ENCODE data around the gene LMF1.

LMF1 gene

DNA sequence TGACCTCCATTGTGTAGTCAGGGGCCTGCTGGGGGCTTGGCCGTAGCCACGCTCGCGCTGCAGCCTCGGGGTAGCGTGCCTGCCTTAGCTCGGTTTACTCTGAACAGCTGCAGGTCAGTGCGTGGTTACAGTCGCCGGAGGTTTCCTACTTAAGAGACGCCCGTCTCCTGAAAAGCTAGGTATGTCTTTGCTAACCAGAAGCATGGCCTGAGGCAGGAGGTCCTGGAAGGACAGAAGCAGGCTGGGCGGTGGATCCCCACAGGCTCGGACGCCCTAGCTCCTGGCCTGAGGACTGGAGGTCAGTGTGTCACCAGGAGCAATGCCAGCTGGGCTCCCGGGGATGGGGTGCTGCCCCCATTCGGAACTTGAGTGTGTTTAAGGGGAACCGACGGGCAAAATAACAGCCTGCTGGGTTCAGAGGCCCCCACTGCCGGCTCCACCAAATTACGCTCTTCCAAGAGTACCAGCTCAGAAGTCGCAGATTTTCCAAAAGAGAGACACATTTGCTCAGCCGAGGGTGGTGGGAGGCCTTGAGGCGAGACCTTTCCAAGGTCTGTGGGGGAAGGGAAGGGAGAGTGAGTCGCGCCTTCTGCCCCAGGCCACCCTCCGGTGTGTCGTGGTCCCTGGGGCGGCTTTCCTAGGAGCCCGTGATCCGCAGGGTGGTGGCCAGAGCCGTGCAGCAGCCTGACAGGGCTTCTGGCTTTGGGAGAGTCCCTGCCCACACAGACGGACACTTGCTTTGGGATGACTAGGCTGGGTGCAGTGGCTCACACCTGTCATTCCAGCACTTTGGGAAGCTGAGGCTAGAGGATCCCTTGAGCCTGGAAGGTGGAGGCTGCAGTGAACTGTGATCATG, 166.4 kb downstream of the LMF1 start:
- ATAC-seq (ENCODE audit: low read depth) = no peak
- Histone ChIP-seq H3K4me3 (ENCODE audit: severe bottlenecking) (no peak overlapping the region), H3K27me3 (ENCODE audit: insufficient read depth, poor library complexity, severe bottlenecking) (peaks cover 50% of the 10 kb centered on the region), H3K9me3 (ENCODE audit: severe bottlenecking) (no peaks in the 10 kb centered on the region), H3K27ac (ENCODE audit: poor library complexity, severe bottlenecking) (no peak overlapping the region), H3K36me3 (ENCODE audit: low read depth) (no peaks in the 10 kb centered on the region), H3K4me1 (ENCODE audit: insufficient read depth, poor library complexity, severe bottlenecking) (no peaks in the 10 kb centered on the region)
- TF ChIP-seq, protein P1, sequence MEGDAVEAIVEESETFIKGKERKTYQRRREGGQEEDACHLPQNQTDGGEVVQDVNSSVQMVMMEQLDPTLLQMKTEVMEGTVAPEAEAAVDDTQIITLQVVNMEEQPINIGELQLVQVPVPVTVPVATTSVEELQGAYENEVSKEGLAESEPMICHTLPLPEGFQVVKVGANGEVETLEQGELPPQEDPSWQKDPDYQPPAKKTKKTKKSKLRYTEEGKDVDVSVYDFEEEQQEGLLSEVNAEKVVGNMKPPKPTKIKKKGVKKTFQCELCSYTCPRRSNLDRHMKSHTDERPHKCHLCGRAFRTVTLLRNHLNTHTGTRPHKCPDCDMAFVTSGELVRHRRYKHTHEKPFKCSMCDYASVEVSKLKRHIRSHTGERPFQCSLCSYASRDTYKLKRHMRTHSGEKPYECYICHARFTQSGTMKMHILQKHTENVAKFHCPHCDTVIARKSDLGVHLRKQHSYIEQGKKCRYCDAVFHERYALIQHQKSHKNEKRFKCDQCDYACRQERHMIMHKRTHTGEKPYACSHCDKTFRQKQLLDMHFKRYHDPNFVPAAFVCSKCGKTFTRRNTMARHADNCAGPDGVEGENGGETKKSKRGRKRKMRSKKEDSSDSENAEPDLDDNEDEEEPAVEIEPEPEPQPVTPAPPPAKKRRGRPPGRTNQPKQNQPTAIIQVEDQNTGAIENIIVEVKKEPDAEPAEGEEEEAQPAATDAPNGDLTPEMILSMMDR (IDR thresholded peaks at IDR 0.05; ENCODE audit: poor library complexity, severe bottlenecking) = no peak
- DNase-seq (ENCODE audit: low spot score) = no peak

DNA sequence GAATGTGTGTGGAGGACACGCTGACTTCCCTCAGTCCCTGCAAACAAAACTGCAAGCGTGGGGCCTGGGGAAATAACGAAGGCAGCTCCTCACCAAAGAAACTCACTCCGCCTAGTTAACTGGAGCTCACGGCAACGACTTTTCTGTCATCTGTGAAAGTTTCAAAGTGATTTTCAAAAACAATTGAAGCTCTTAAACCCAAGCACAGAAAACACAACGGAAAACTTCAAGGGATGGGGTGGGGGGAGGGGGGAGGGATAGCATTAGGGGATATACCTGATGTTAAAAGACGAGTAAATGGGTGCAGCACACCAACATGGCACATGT, 167.1 kb downstream of the LMF1 start:
- TF ChIP-seq, protein P1 (IDR thresholded peaks at IDR 0.05; ENCODE audit: poor library complexity, severe bottlenecking) = no peak
- no peaks in the 10 kb centered on the region for H3K4me1 ChIP-seq (ENCODE audit: insufficient read depth, poor library complexity, severe bottlenecking)
- no peaks in the 10 kb centered on the region for H3K36me3 ChIP-seq (ENCODE audit: low read depth)
- H3K4me3 ChIP-seq (ENCODE audit: severe bottlenecking) = no peak overlapping the region
- peaks cover 52% of the 10 kb centered on the region for H3K27me3 ChIP-seq (ENCODE audit: insufficient read depth, poor library complexity, severe bottlenecking)
- ATAC-seq (ENCODE audit: low read depth) = no peak
- no peaks in the 10 kb centered on the region for H3K9me3 ChIP-seq (ENCODE audit: severe bottlenecking)
- H3K27ac ChIP-seq (ENCODE audit: poor library complexity, severe bottlenecking) = no peak overlapping the region
- no peak for DNase-seq (ENCODE audit: low spot score)

All from RWPE2 (cell line).